ENCODE data around the gene ENAH.
"Not testable (repeated sequence)": the region's sequence is repeated elsewhere in the genome, so short reads cannot be mapped to it uniquely, and the experiment has no call there.

The ENAH gene

GRCh38 chr1:225523263-225523950, 129.5 kb downstream of the ENAH start:
- DNase-seq (ENCODE audit: low read depth) = no peak

GRCh38 chr1:225522588-225523262, 130.2 kb downstream of the ENAH start:
- no peak for DNase-seq (ENCODE audit: low read depth)

GRCh38 chr1:225520587-225521227, 132.2 kb downstream of the ENAH start:
- DNase-seq (ENCODE audit: low read depth) = no peak

- no peak for DNase-seq (ENCODE audit: low read depth)
These were observed 133.6 kb downstream of the ENAH start for GRCh38 chr1:225519166-225519863.

- DNase-seq (ENCODE audit: low read depth) = no peak
These were observed 135.2 kb downstream of the ENAH start for GRCh38 chr1:225517697-225518096.

GRCh38 chr1:225517221-225517620, 135.7 kb downstream of the ENAH start:
- no peak for DNase-seq (ENCODE audit: low read depth)

- no peak for DNase-seq (ENCODE audit: low read depth)
These were observed 138.2 kb downstream of the ENAH start for GRCh38 chr1:225514671-225515081.

GRCh38 chr1:225513576-225513975, 139.3 kb downstream of the ENAH start:
- DNase-seq (ENCODE audit: low read depth) = not testable (repeated sequence)

GRCh38 chr1:225511828-225512381, 141.0 kb downstream of the ENAH start:
- DNase-seq (ENCODE audit: low read depth) = no peak

GRCh38 chr1:225510740-225511139, 142.2 kb downstream of the ENAH start:
- not testable (repeated sequence) for DNase-seq (ENCODE audit: low read depth)

GRCh38 chr1:225509770-225510169, 143.2 kb downstream of the ENAH start:
- no peak for DNase-seq (ENCODE audit: low read depth)

GRCh38 chr1:225509376-225509707, 143.6 kb downstream of the ENAH start:
- no peak for DNase-seq (ENCODE audit: low read depth)

- DNase-seq (ENCODE audit: low read depth) = no peak
These were observed 144.2 kb downstream of the ENAH start for GRCh38 chr1:225508538-225509375.

- no peak for DNase-seq (ENCODE audit: low read depth)
These were observed 146.2 kb downstream of the ENAH start for GRCh38 chr1:225506727-225507126.

GRCh38 chr1:225504776-225505175, 148.1 kb downstream of the ENAH start:
- no peak for DNase-seq (ENCODE audit: low read depth)

GRCh38 chr1:225500624-225501192, 152.2 kb downstream of the ENAH start:
- no peak for DNase-seq (ENCODE audit: low read depth)

- DNase-seq (ENCODE audit: low read depth) = no peak
These were observed 154.3 kb downstream of the ENAH start for GRCh38 chr1:225498549-225499136.

- DNase-seq (ENCODE audit: low read depth) = no peak
These were observed 158.0 kb downstream of the ENAH start for GRCh38 chr1:225494789-225495359.

GRCh38 chr1:225493591-225494246, 159.2 kb downstream of the ENAH start:
- DNase-seq (ENCODE audit: low read depth) = no peak

GRCh38 chr1:225488676-225489075, 164.2 kb downstream of the ENAH start:
- no peak for DNase-seq (ENCODE audit: low read depth)
